Fibroblast of mammary gland (primary cell): Measurements from ENCODE around the gene FKRP.

ENCODE experiments used
- DNase-seq: peaks from one replicate; pipeline ENCODE4 v3.0.0-alpha.2; 2010; ENCODE audit warnings: low read depth
- H3K4me3 ChIP-seq: 2 replicates; pipeline ENCODE4 v1.5.1; 2011; ENCODE audit warnings: low read depth, mild to moderate bottlenecking, low read length, moderate library complexity; ENCODE audit not compliant: control insufficient read depth
- TF ChIP-seq, protein P1 (sequence below): conservative IDR thresholded peaks from 2 replicates; pipeline ENCODE4 v1.5.1; 2011; ENCODE audit warnings: low read depth, low read length, inconsistent platforms; ENCODE audit not compliant: control insufficient read depth, insufficient read depth

Gene FKRP

GRCh38 chr19:46728693-46729339 lies 17.0 kb upstream of the FKRP start:
- peak; percentile 52 for DNase-seq
- H3K4me3 ChIP-seq, result no peak overlapping the region
- TF ChIP-seq, protein P1, sequence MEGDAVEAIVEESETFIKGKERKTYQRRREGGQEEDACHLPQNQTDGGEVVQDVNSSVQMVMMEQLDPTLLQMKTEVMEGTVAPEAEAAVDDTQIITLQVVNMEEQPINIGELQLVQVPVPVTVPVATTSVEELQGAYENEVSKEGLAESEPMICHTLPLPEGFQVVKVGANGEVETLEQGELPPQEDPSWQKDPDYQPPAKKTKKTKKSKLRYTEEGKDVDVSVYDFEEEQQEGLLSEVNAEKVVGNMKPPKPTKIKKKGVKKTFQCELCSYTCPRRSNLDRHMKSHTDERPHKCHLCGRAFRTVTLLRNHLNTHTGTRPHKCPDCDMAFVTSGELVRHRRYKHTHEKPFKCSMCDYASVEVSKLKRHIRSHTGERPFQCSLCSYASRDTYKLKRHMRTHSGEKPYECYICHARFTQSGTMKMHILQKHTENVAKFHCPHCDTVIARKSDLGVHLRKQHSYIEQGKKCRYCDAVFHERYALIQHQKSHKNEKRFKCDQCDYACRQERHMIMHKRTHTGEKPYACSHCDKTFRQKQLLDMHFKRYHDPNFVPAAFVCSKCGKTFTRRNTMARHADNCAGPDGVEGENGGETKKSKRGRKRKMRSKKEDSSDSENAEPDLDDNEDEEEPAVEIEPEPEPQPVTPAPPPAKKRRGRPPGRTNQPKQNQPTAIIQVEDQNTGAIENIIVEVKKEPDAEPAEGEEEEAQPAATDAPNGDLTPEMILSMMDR, result peak; percentile 82

GRCh38 chr19:46729696-46730095 lies 16.2 kb upstream of the FKRP start:
- no peak overlapping the region for H3K4me3 ChIP-seq
- TF ChIP-seq, protein P1, result no peak
- DNase-seq, result no peak

- H3K4me3 ChIP-seq, result no peak overlapping the region
- TF ChIP-seq, protein P1, result no peak
- no peak for DNase-seq
Observed at GRCh38 chr19:46730187-46730586, 15.7 kb upstream of the FKRP start.

- TF ChIP-seq, protein P1, result no peak
- no peak for DNase-seq
- no peak overlapping the region for H3K4me3 ChIP-seq
Observed at GRCh38 chr19:46730595-46730994, 15.3 kb upstream of the FKRP start.

- peak; percentile 93 for DNase-seq
- TF ChIP-seq, protein P1, result no peak
- no peak overlapping the region for H3K4me3 ChIP-seq
Observed at GRCh38 chr19:46731007-46731501, 14.8 kb upstream of the FKRP start.

GRCh38 chr19:46731584-46731983 lies 14.3 kb upstream of the FKRP start:
- H3K4me3 ChIP-seq, result no peak overlapping the region
- TF ChIP-seq, protein P1, result no peak
- DNase-seq, result no peak
